GM12801 (cell line): ENCODE measurements around the gene RPL29.

ENCODE experiments used
- TF ChIP-seq, protein P1 (sequence below): IDR thresholded peaks from one replicate; pipeline ENCODE4 v1.5.1; 2011; ENCODE audit warnings: control low read depth; ENCODE audit not compliant: insufficient read length; ENCODE audit errors: extremely low read depth

Gene RPL29

DNA sequence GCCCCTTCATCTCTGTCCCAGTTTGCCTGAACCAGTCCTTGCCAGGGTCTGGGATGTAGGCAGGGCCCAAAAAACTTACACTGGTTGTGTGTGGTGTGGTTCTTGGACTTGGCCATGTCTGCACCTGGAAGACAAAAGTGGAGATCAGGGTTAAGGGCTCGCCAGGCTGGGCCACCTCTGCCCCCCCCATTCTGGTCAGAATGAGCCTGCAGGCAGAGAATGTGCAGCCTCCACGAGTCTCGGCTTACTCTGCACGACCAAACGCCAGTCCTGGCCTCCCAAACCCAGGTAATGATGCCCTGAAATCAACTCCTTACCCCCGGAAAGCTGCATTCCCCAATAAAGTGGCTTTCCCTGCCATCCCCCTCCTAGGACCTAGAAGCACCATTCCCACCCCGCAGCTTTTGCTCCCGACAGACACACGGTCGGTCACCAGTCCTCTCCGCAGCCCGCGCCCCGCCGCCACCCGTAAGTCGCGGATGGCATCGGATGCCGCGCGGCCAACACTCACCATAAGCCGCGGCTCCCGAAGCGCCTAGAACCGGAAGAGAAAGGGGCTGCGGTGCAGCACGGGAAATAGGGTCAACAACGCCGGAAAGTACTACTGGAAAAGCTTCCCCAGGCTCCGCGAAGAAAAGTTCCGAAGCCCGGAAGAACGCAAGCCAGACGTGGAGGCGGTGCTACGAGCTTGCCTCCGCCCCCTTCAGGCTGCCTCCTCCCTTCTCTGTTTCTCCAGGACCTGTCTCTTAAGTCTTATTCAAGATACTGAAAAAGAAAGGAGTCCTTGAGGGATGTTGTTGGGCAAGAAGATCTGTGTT, at the start of gene RPL29:
RPL29 (minus strand) TSS at position 550 of the 818 bp plus-strand sequence; CDS start at position 116, 434 bp downstream.
- TF ChIP-seq, protein P1, sequence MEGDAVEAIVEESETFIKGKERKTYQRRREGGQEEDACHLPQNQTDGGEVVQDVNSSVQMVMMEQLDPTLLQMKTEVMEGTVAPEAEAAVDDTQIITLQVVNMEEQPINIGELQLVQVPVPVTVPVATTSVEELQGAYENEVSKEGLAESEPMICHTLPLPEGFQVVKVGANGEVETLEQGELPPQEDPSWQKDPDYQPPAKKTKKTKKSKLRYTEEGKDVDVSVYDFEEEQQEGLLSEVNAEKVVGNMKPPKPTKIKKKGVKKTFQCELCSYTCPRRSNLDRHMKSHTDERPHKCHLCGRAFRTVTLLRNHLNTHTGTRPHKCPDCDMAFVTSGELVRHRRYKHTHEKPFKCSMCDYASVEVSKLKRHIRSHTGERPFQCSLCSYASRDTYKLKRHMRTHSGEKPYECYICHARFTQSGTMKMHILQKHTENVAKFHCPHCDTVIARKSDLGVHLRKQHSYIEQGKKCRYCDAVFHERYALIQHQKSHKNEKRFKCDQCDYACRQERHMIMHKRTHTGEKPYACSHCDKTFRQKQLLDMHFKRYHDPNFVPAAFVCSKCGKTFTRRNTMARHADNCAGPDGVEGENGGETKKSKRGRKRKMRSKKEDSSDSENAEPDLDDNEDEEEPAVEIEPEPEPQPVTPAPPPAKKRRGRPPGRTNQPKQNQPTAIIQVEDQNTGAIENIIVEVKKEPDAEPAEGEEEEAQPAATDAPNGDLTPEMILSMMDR = no peak

DNA sequence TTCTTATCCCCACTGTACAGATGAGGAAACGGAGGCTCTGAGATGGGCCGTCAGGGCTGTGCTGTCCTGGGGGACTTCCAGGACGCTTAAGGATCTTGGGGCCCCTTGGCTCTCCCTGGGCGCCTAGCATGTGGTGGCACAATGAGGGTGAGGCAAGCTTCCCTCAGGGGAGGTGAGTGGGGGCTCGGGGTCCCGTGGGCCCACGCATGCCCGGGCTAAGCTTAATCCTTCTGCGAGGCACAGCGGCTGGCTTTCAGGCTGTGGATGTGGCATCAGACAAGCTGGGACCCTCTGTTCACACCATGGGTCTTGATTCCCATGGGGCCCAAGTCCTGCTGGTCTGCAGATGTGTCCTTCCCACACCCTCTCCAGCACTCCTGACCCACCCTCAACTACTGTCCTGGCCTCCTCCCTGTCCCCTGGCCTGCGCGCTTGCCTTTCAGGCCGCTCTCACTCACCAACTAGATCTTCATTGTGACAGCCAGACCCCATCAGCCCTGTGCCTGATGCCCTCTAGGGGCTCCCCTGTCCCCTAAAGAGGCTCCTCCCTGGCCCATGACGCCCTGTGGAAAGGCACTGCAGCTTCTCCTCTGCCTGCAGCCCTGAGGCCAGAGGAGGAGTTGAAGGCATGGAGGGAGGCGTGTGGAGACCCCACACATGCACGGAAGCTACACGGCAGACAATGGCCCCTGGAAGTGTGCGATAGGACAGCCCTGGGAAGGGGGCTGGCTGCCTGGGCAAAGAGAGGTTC, 49.3 kb upstream of the RPL29 start:
- TF ChIP-seq, protein P1 = no peak

DNA sequence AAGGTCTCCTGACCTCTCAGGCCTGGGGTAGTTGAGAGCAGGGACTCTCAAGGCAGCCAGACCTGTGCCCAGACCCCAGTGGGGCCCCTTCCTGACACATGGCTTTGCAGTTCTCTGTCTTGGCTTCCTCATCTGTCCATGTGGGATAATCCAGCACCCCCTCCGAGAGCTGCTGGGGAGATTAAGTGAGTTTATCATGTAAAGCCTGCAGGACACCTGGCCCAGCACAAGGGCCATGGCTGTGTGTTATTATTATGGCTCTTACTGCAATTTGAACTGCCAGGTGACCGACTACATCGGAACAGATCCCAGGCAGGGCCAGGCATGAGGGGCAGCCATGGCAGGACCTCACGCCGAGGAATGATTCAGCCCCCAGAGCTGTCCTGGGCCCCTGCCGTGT, 48.1 kb upstream of the RPL29 start:
- TF ChIP-seq, protein P1 = no peak

DNA sequence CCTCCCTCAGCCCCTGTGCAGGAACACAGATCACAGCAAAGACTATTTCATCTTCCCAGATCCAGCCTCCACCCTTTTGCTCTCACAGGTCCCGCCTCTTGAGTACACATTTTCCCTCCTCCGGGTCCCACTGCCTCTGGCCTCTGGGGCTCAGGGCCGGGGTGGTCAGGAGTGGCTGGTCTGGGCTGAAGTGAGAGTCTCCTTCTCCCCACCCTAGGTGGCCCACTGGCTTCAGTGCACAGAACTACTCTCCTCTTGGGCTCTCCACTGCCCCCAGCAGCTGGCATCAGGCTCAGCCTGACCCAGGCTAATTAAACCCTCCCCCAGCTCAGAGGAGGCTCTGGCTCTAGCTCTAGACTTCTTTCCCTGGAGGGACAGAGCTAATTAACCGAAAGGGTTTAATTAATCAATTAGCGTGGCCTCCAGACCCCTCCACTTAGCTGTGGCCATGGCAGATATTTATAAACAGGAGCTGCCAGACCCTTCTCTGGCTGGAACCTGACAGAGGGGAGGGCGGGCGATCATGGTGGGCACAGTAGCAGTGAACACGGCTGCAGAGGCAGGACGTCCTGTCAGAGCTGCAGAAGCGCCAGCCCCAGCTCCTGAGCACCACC, 45.5 kb upstream of the RPL29 start:
- TF ChIP-seq, protein P1 = no peak

DNA sequence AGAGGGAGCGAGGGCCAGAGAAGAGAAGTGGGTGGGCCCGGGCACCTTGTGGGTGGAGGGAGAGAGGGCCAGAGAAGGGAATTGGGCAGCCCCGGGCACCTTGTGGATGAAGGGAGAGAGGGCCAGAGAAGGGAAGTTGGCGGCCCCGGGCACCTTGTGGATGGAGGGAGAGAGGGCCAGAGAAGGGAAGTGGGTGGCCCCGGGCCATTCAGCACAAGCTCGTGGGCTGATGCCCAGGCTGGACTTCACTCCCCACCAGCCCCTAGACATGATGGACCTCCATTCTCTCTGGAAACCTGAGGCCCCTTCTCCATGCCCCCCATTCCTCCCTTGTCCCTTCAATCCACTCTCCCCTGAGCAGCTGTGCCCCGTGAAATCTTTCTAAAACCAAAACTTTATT, 44.9 kb upstream of the RPL29 start:
- TF ChIP-seq, protein P1 = no peak

DNA sequence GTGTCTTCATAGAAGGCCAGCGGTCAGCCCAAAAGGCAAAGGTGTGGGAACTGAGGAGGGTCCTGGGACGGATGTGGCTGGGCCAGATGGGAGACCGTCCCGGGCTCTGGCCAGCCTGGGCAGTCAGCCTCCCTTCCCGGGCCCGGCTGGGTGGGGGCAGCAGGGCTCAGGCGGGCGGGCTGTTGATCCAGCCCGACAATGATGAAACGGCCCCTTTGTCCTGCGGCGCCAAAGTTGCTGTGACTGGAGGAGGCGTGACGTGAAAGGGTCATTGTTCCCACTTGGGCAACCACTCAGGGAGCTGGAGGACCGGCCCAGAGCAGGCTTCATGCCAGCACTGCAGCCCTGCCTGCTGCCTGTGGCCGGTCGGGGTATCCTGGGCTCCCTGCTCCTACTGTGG, 44.2 kb upstream of the RPL29 start:
- TF ChIP-seq, protein P1 = no peak

DNA sequence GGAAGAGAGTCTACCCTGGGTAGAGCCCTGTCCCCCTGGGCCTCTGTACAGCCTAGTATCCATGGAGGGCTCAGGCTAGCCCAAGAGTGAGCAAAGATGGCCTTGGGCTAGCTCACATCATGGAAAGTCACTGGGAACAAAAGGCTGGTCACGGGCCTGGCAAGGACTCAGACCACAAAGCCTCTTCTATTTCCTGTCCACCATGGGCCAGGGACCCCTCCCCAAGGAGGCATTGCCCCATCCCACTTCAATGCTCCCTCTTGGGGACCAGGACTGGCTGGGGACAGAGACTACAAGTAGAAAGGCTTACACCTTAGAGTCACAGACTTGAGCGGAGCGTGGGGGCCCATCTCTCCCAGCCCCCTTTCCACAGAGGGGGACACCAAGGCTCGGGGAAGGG, 43.7 kb upstream of the RPL29 start:
- TF ChIP-seq, protein P1 = no peak
